Fibroblast of the aortic adventitia (primary cell): Measurements from ENCODE around the gene GP2. TPM values are rescaled to one million over a fixed set of nuclear protein-coding genes. Genes with fewer than 3 reads are reported as not detected.

ENCODE experiments used
- DNase-seq: peaks from one replicate; pipeline ENCODE4 v3.0.0-alpha.2; 2010; ENCODE audit warnings: low read depth
- H3K4me3 ChIP-seq: 2 replicates; pipeline ENCODE4 v1.5.1; 2011; ENCODE audit warnings: low read depth, mild to moderate bottlenecking, control low read depth, low read length, moderate library complexity
- total RNA-seq: library from RNA; depleted of rRNA; stranded (reverse); fragments of >200 nt; gene quantifications from 2 replicates; pipeline ENCODE4 v1.2.3, GENCODE V29; 2012; ENCODE audit warnings: low replicate concordance
- TF ChIP-seq, protein P1 (sequence below): IDR thresholded peaks from 2 replicates; pipeline ENCODE4 v1.5.1; 2011; ENCODE audit warnings: mild to moderate bottlenecking, low read length, control low read depth, inconsistent platforms; ENCODE audit not compliant: insufficient read depth

Gene GP2
- total RNA-seq, 1 donor, result not detected

DNA sequence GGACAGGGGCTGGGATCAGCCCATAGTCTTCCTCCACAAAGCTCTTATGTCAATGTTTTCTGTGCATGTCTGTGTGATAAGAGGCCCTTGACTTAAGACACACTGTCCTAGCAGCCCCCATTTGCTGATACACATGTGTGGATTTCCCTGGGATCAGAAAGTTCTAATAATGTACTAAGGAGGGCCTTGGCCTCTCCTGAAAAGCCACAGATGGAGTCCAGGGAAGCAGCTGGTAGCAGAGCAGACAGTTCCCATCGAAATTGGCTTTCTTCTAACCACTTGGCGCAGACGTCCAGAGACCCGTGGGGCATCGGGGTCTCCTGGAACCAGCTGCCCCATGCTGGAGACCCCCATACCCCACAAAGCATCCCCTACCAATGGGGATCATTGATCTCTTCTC lies 4.3 kb upstream of the GP2 start:
- H3K4me3 ChIP-seq, result no peak overlapping the region
- DNase-seq, result no peak
- TF ChIP-seq, protein P1, sequence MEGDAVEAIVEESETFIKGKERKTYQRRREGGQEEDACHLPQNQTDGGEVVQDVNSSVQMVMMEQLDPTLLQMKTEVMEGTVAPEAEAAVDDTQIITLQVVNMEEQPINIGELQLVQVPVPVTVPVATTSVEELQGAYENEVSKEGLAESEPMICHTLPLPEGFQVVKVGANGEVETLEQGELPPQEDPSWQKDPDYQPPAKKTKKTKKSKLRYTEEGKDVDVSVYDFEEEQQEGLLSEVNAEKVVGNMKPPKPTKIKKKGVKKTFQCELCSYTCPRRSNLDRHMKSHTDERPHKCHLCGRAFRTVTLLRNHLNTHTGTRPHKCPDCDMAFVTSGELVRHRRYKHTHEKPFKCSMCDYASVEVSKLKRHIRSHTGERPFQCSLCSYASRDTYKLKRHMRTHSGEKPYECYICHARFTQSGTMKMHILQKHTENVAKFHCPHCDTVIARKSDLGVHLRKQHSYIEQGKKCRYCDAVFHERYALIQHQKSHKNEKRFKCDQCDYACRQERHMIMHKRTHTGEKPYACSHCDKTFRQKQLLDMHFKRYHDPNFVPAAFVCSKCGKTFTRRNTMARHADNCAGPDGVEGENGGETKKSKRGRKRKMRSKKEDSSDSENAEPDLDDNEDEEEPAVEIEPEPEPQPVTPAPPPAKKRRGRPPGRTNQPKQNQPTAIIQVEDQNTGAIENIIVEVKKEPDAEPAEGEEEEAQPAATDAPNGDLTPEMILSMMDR, result no peak

- DNase-seq, result no peak
- TF ChIP-seq, protein P1, result no peak
- no peak overlapping the region for H3K4me3 ChIP-seq
Observed at GRCh38 chr16:20329392-20330138, 2.3 kb upstream of the GP2 start.

GRCh38 chr16:20326321-20326720 lies 992 bp downstream of the GP2 start:
- H3K4me3 ChIP-seq, result no peak overlapping the region
- TF ChIP-seq, protein P1, result no peak
- DNase-seq, result no peak

- DNase-seq, result no peak
Observed at GRCh38 chr16:20325005-20325404, 2.3 kb downstream of the GP2 start.

DNA sequence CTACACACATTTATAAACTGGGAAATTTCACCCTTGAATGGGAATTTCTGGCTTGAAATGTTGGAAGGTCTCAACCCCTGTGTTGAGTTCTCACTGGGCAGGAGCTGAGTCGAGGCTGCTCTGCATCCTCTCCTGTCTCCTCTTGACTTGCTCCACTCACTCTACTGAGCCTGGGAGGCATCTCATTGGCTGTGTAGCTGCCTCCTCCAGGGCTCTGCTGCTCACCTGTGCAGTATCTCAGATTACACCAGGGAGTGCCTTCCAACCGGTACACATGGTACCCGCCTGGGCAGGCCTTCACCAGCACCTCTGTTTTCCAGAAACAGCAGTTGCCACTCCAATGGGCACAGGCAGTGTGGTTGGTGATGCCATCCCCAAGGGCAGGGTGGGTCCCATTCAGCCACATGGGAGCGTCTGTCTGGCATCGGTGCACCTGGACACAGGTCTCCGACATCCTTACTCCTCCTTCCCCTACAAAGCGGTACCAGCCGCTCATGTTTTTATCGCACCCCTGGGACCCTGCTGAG lies 3.7 kb downstream of the GP2 start:
- DNase-seq, result no peak
- no peak overlapping the region for H3K4me3 ChIP-seq
- TF ChIP-seq, protein P1, result no peak

More at GRCh38 chr16:20325005-20325404, 2.3 kb downstream of the GP2 start:
- TF ChIP-seq, protein P1, result no peak
- H3K4me3 ChIP-seq, result no peak overlapping the region

GRCh38 chr16:20322696-20323095 lies 4.6 kb downstream of the GP2 start:
- no peak for DNase-seq
- no peak overlapping the region for H3K4me3 ChIP-seq
- TF ChIP-seq, protein P1, result no peak
